AG04450 (cell line): ENCODE measurements around the gene DDI1. TPM values are rescaled to one million over a fixed set of nuclear protein-coding genes. Genes with fewer than 3 reads are reported as not detected.

ENCODE experiments used
- CTCF ChIA-PET: fragments of 300-600, 350-600 bp; formaldehyde crosslinking; extraction: SDS; loops from one replicate; lab custom pipeline; 2022; ENCODE audit warnings: antibody characterized with exemption, inconsistent platforms; lab: Charles Lee
- POLR2A ChIA-PET: fragments of 350-600 bp; formaldehyde crosslinking; extraction: SDS; loops from one replicate; lab custom pipeline; 2021; ENCODE audit warnings: antibody characterized with exemption, inconsistent platforms; lab: Yijun Ruan, JAX
- DNase-seq: peaks from one replicate; pipeline ENCODE4 v3.0.0-alpha.2; 2011; ENCODE audit warnings: low read depth, low spot score
- H3K27ac ChIP-seq: one replicate; pipeline ENCODE4 v1.5.1; 2012; ENCODE audit warnings: low read depth, low read length, control low read depth
- H3K27me3 ChIP-seq: one replicate; pipeline ENCODE4 v1.6.0; 2012; ENCODE audit warnings: low read length; ENCODE audit not compliant: control insufficient read depth, insufficient read depth
- H3K4me3 ChIP-seq: 2 replicates; pipeline ENCODE4 v1.5.1; 2011; ENCODE audit warnings: mild to moderate bottlenecking, low read depth, low read length, control low read depth
- H3K9me3 ChIP-seq: 2 replicates; pipeline ENCODE4 v1.5.1; 2012; ENCODE audit warnings: low read length; ENCODE audit not compliant: control insufficient read depth, insufficient read depth
- polyA minus RNA-seq: library from RNA; depleted of rRNA, polyadenylated mRNA; stranded (reverse); fragments of >200 nt; gene quantifications from 2 replicates; pipeline ENCODE4 v1.2.3, GENCODE V29; 2011; rRNA and poly(A)+ RNA removed
- polyA plus RNA-seq: library from polyadenylated mRNA; depleted of rRNA; stranded (reverse); fragments of >200 nt; gene quantifications from 2 replicates; pipeline ENCODE4 v1.2.3, GENCODE V29; 2011; rRNA removed
- TF ChIP-seq, protein P1 (sequence below): IDR thresholded peaks from 2 replicates; pipeline ENCODE4 v1.5.1; 2011; ENCODE audit warnings: low read depth, low read length, control low read depth, inconsistent platforms

Gene DDI1
- not detected in 2 replicates for polyA plus RNA-seq
- not detected in 2 replicates for polyA minus RNA-seq

DNA sequence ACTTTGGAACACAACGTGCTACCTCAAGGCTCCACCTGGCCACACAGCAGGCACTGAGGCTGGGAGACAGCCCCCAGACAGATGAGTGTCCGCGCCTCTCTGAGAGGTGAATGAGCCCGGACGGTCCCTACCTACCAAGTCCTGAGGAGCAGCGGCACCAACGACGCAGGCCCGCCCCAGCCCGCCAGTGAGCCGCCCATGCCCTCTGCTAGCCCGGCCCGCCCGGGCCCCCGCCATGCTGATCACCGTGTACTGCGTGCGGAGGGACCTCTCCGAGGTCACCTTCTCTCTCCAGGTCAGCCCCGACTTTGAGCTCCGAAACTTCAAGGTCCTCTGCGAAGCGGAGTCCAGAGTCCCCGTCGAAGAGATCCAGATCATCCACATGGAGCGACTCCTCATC, at the start of gene DDI1:
Gene DDI1, plus strand, starts transcription at position 53 of the 400 bp plus-strand sequence. Its CDS starts 183 bp downstream, at position 236.
- ChIA-PET POLR2A (no interaction called here), CTCF (no interaction called here)
- DNase-seq: no peak
- no peak within 1 kb of the TSS for H3K27ac ChIP-seq
- peaks cover 12% of the 10 kb centered on the region for H3K9me3 ChIP-seq
- TF ChIP-seq, protein P1, sequence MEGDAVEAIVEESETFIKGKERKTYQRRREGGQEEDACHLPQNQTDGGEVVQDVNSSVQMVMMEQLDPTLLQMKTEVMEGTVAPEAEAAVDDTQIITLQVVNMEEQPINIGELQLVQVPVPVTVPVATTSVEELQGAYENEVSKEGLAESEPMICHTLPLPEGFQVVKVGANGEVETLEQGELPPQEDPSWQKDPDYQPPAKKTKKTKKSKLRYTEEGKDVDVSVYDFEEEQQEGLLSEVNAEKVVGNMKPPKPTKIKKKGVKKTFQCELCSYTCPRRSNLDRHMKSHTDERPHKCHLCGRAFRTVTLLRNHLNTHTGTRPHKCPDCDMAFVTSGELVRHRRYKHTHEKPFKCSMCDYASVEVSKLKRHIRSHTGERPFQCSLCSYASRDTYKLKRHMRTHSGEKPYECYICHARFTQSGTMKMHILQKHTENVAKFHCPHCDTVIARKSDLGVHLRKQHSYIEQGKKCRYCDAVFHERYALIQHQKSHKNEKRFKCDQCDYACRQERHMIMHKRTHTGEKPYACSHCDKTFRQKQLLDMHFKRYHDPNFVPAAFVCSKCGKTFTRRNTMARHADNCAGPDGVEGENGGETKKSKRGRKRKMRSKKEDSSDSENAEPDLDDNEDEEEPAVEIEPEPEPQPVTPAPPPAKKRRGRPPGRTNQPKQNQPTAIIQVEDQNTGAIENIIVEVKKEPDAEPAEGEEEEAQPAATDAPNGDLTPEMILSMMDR: no peak
- no peak within 1 kb of the TSS for H3K4me3 ChIP-seq
- H3K27me3 ChIP-seq: no peaks in the 10 kb centered on the region

DNA sequence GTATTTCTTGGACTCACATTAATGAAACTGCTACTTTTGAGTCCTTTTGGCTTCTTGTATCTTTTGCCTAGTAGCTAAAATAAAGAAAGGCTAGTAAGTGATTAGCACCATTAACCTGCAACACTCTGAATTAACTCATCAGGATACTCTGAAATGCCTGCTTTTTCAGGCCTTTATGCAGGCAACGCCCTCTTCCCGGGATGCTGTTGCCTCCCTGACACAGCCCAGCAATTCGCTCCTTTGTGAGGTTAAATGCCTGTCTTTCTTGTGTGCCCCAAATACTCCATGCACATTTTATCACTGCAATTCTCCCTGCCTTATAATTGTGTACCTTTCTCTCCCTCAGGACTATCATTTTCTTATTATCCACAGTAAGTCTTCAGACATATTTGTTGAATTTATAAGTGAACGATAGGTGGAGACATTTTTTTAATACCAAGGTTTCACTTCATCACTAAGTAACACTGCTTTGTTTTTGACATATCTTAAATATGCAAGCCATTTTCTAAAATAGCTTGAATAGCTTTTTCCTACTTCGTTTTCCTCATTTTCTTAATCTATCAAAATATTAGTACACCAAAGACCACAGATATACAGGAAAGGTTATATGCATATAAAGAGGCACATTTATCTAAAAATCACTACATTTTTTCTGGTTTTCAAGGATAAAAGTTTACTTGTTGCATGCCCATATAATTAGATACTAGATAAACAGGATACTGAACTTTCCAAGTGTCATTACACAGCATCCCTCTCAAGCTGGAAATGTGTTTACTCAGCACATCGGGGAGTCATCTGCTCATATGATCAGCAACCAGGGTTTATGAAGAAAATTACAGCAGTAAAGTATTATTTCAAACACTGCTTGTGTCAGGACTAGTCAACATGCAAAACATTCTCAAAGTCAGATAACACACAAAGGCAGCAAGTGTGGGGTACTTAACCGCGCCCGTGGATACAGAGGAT, 48.5 kb upstream of the DDI1 start:
- Histone ChIP-seq H3K4me3 (no peak overlapping the region), H3K27me3 (no peaks in the 10 kb centered on the region), H3K27ac (peak overlapping the region; percentile 57), H3K9me3 (no peaks in the 10 kb centered on the region)
- no peak for DNase-seq
- CTCF ChIA-PET: interaction anchor here (0.8 to 1.4 kb wide), 4 partner anchors 9 to 1875 kb away, joined by 3 to 11 read pairs (median 4); no protein-coding TSS in a partner anchor
- POLR2A ChIA-PET: interaction anchor here (0.7 to 1.1 kb wide), 3 partner anchors 14 to 382 kb away, joined by 3 to 5 read pairs (median 4); no protein-coding TSS in a partner anchor
- TF ChIP-seq, protein P1: no peak

DNA sequence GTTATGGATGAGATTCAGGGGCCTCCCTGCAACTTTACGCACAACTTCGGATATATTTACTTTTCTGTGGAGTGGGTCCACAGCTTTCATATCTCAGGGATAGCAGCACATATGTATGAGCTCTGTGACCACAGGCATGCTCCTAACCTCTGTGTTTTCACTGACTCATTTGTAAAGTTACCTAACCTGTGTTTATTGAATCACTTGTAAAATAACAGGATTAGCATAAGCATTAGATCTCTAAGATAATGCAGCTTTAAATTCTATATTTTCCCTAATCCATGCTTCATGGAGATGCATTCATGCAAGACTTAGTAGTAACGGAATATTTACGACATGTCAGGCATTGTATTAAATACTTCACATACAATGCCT, 47.9 kb upstream of the DDI1 start:
- H3K4me3 ChIP-seq: no peak overlapping the region
- H3K27ac ChIP-seq: peak overlapping the region; percentile 57
- H3K9me3 ChIP-seq: no peaks in the 10 kb centered on the region
- no peaks in the 10 kb centered on the region for H3K27me3 ChIP-seq
- DNase-seq: peak; percentile 50
- POLR2A ChIA-PET: interaction anchor here (0.7 to 1.1 kb wide), 3 partner anchors 13 to 381 kb away, joined by 3 to 5 read pairs (median 4); no protein-coding TSS in a partner anchor
- TF ChIP-seq, protein P1: no peak
- CTCF ChIA-PET: interaction anchor here (0.8 to 1.2 kb wide), 3 partner anchors 9 to 175 kb away, joined by 3 to 11 read pairs (median 4); no protein-coding TSS in a partner anchor

DNA sequence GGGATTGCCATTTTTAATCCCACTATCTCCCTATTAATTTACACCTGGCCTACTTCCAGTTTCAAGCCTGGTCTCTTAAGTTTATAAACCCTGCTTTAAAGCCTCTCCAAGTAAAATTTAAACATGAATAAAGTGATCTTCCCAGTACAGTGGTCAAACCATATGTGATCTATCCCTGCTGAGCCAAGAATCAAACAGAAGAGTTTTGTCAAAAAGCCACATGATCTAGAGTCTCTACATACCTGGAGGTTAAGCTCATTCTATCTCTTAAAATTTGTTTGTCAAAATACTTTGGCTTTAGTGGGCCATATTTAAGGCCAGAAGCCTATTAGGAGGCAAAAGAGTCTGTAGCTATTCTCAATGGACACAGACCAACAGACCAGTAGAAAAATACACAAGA, 42.9 kb upstream of the DDI1 start:
- H3K4me3 ChIP-seq: no peak overlapping the region
- no peaks in the 10 kb centered on the region for H3K27me3 ChIP-seq
- POLR2A ChIA-PET: no interaction called here
- CTCF ChIA-PET: interaction anchor here (0.7 kb wide), 1 partner anchor 523 kb away, joined by 3 read pairs; no protein-coding TSS in a partner anchor
- H3K27ac ChIP-seq: no peak overlapping the region
- no peaks in the 10 kb centered on the region for H3K9me3 ChIP-seq
- peak; percentile 61 for DNase-seq
- TF ChIP-seq, protein P1: no peak

DNA sequence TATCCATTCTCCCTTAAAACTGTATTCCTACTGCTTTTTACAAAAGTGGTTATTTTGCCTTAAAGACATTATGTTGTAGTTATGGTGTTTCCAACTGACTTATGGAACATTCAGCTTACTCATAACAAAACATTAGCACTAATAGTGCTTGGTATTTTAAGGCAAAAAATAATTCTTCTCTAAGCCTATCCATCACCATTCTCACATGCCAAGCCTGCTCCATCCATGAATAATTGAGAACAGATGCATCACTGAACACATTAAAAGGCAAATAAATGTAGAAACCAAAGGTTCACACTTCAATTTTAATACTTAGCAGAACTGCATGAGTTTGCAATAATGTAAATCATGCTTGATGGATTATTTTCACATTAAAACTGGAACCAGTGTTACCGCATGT, 42.3 kb upstream of the DDI1 start:
- no peaks in the 10 kb centered on the region for H3K27me3 ChIP-seq
- H3K27ac ChIP-seq: no peak overlapping the region
- no peak overlapping the region for H3K4me3 ChIP-seq
- CTCF ChIA-PET: no interaction called here
- TF ChIP-seq, protein P1: no peak
- no peaks in the 10 kb centered on the region for H3K9me3 ChIP-seq
- no peak for DNase-seq
- POLR2A ChIA-PET: no interaction called here
